ENCODE measurements around the gene CORIN. TPM values are rescaled to one million over a fixed set of nuclear protein-coding genes. Genes with fewer than 3 reads are reported as not detected.

The CORIN gene
- polyA plus RNA-seq, 4 donors, result 0.04 to 0.16 TPM; not detected in 2

DNA sequence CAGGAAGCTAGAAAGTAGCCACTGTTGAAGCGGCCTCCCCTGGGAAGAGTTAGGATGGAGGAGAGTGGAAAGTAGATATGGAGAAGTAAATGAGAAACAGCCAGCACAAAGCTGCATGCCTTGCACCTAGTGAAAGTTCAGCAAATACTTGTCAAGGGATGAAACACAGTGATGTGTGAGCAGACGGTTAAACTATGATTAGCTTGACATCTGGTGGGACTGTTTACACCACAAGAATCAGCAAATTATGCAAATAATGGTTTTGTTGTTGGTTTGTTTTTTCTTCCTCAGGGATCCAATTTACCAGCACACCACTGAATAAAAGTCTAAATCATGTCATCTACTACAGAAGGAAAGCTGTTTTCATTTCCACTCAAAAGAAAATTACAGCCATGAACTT is 87.1 kb downstream of the CORIN start:
- FAIRE-seq (no peak), DNase-seq (no peak)
- Histone ChIP-seq H3K27ac (ENCODE audit: low read depth in 1 of 3, low read length in 2 of 3) (no peak overlapping the region), H3K36me3 (ENCODE audit: control insufficient read depth in 3 of 3, insufficient read depth in 2 of 3, low read depth in 1 of 3, low read length in 3 of 3) (no peaks in the 10 kb centered on the region), H3K4me1 (ENCODE audit: control insufficient read depth in 3 of 3, insufficient read depth in 2 of 3, low read depth in 1 of 3, low read length in 2 of 3) (no peaks in the 10 kb centered on the region), H3K27me3 (ENCODE audit: control insufficient read depth in 3 of 3, insufficient read depth in 3 of 3, low read length in 3 of 3) (no peaks in the 10 kb centered on the region), H3K4me3 (ENCODE audit: low read depth in 1 of 3, low read length in 3 of 3) (no peak overlapping the region), H3K9me3 (ENCODE audit: control insufficient read depth in 2 of 2, insufficient read depth in 1 of 2, low read depth in 1 of 2, low read length in 1 of 2) (peaks cover 0 to 5% of the 10 kb centered on the region in 2 donors)
- WGBS, 3 donors, result 77% methylated on average over 2 of the region's 2 CpGs

DNA sequence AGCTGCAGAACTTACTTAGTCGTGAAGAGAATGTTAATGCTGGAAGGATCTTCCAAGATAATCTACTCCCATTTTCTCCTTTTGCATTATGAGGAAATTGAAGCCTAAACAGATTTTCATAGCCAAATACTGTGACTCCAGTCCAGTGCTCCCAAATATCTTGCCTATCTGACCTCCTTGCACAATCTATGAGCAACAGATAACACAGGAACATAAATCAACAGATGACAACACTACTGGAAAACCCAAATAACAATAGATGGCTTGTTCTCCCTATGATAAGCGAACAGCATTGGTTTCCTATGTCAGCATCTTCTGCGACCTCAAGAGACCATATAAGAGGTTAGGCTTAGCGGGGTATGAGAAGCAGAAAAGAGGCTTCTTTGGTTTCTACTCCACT is 88.0 kb downstream of the CORIN start:
- Histone ChIP-seq H3K27ac (ENCODE audit: low read depth in 1 of 3, low read length in 2 of 3) (no peak overlapping the region), H3K4me3 (ENCODE audit: low read depth in 1 of 3, low read length in 3 of 3) (no peak overlapping the region), H3K27me3 (ENCODE audit: control insufficient read depth in 3 of 3, insufficient read depth in 3 of 3, low read length in 3 of 3) (no peaks in the 10 kb centered on the region), H3K36me3 (ENCODE audit: control insufficient read depth in 3 of 3, insufficient read depth in 2 of 3, low read depth in 1 of 3, low read length in 3 of 3) (no peaks in the 10 kb centered on the region), H3K4me1 (ENCODE audit: control insufficient read depth in 3 of 3, insufficient read depth in 2 of 3, low read depth in 1 of 3, low read length in 2 of 3) (no peaks in the 10 kb centered on the region), H3K9me3 (ENCODE audit: control insufficient read depth in 2 of 2, insufficient read depth in 1 of 2, low read depth in 1 of 2, low read length in 1 of 2) (peaks cover 0 to 5% of the 10 kb centered on the region in 2 donors)
- DNase-seq (no peak), FAIRE-seq (no peak)
- 76 to 81% (median 76%) methylated on average over 4 of the region's 4 CpGs for WGBS, 3 donors

DNA sequence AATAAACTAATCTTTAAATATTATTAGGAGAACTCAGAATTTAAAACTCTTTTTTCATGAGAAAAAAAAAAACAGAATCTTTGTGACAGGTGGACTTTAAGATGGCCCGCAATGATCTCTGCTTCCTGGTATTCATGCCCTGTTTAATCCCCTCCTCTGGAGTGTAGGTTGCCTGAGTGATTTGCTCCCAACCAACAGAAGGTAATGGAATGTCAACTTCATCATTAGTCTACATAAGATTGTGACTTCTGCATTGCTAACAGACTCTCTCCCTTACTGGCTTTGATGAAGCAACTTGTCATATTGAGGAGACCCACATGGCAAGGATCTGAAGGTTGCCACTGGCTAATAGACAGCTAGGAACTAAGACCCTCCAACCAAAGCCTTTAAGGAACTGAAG is 88.8 kb downstream of the CORIN start:
- Histone ChIP-seq H3K4me1 (ENCODE audit: control insufficient read depth in 3 of 3, insufficient read depth in 2 of 3, low read depth in 1 of 3, low read length in 2 of 3) (no peaks in the 10 kb centered on the region), H3K4me3 (ENCODE audit: low read depth in 1 of 3, low read length in 3 of 3) (no peak overlapping the region), H3K27me3 (ENCODE audit: control insufficient read depth in 3 of 3, insufficient read depth in 3 of 3, low read length in 3 of 3) (no peaks in the 10 kb centered on the region), H3K9me3 (ENCODE audit: control insufficient read depth in 2 of 2, insufficient read depth in 1 of 2, low read depth in 1 of 2, low read length in 1 of 2) (peaks cover 0 to 5% of the 10 kb centered on the region in 2 donors), H3K27ac (ENCODE audit: low read depth in 1 of 3, low read length in 2 of 3) (no peak overlapping the region), H3K36me3 (ENCODE audit: control insufficient read depth in 3 of 3, insufficient read depth in 2 of 3, low read depth in 1 of 3, low read length in 3 of 3) (no peaks in the 10 kb centered on the region)
- DNase-seq (no peak), FAIRE-seq (no peak)
- 90 to 94% (median 90%) methylated on average over 1 of the region's 1 CpG for WGBS, 3 donors

DNA sequence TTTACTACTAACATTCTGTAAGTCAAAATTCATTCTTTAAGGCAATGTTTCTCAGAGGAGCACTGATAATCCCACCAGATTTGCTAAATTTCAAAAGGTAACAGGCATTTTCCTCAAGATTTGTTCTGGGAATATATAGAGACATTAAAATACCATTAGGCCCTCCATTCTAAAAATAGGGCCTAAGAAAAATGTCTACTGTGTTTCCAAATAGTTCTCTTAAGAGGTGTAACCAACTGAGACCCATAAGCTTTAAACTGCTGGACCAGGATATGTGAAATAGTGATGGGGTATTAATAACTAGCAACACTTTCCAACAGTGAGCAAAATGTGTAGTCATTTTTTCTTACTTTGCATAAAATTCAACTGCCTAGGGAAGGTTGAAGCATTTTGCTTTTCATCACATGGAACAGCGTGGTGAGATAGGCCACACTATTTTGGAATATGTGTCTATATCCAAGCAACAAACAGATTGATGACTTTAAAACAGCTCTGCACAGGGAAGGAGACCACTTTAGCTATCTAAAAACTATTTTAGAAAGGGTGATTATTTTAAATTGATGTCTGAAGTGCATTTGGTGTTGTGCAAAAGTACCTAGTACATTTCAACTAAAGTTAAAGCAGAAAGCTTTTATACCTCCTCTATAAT is 89.9 kb downstream of the CORIN start:
- H3K9me3 ChIP-seq (ENCODE audit: control insufficient read depth in 2 of 2, insufficient read depth in 1 of 2, low read depth in 1 of 2, low read length in 1 of 2), result peaks cover 0 to under 1% of the 10 kb centered on the region in 2 donors
- 89 to 93% (median 91%) methylated on average over 1 of the region's 1 CpG for WGBS, 3 donors

DNA sequence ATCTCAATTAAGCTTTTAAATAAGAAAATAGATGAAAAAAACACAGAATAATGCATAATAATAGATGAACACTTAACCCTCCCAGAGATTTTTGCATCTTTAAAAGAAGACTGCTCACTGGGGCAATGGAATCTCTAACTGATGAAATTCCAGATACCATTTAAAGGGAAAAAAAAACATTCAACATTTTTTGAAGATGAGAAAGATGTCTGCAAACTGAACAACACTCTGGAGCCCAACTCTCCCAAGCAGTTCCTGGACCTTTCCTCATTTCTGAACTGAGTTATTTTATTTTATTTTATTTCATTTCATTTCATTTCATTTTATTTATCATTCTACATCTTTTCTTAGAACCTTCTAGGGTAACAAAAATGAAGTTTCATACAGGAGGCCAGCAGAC is 90.7 kb downstream of the CORIN start:
- DNase-seq (no peak), FAIRE-seq (no peak)
- Histone ChIP-seq H3K36me3 (ENCODE audit: control insufficient read depth in 3 of 3, insufficient read depth in 2 of 3, low read depth in 1 of 3, low read length in 3 of 3) (no peaks in the 10 kb centered on the region), H3K27ac (ENCODE audit: low read depth in 1 of 3, low read length in 2 of 3) (no peak overlapping the region), H3K9me3 (ENCODE audit: control insufficient read depth in 2 of 2, insufficient read depth in 1 of 2, low read depth in 1 of 2, low read length in 1 of 2) (no peaks in the 10 kb centered on the region), H3K4me1 (ENCODE audit: control insufficient read depth in 3 of 3, insufficient read depth in 2 of 3, low read depth in 1 of 3, low read length in 2 of 3) (no peaks in the 10 kb centered on the region), H3K4me3 (ENCODE audit: low read depth in 1 of 3, low read length in 3 of 3) (no peak overlapping the region), H3K27me3 (ENCODE audit: control insufficient read depth in 3 of 3, insufficient read depth in 3 of 3, low read length in 3 of 3) (no peaks in the 10 kb centered on the region)

More for the DNA sequence above, 89.9 kb downstream of the CORIN start:
- Histone ChIP-seq H3K36me3 (ENCODE audit: control insufficient read depth in 3 of 3, insufficient read depth in 2 of 3, low read depth in 1 of 3, low read length in 3 of 3) (no peaks in the 10 kb centered on the region), H3K27me3 (ENCODE audit: control insufficient read depth in 3 of 3, insufficient read depth in 3 of 3, low read length in 3 of 3) (no peaks in the 10 kb centered on the region), H3K4me1 (ENCODE audit: control insufficient read depth in 3 of 3, insufficient read depth in 2 of 3, low read depth in 1 of 3, low read length in 2 of 3) (no peaks in the 10 kb centered on the region), H3K4me3 (ENCODE audit: low read depth in 1 of 3, low read length in 3 of 3) (no peak overlapping the region), H3K27ac (ENCODE audit: low read depth in 1 of 3, low read length in 2 of 3) (no peak overlapping the region)
- FAIRE-seq, result no peak
- no peak for DNase-seq

DNA sequence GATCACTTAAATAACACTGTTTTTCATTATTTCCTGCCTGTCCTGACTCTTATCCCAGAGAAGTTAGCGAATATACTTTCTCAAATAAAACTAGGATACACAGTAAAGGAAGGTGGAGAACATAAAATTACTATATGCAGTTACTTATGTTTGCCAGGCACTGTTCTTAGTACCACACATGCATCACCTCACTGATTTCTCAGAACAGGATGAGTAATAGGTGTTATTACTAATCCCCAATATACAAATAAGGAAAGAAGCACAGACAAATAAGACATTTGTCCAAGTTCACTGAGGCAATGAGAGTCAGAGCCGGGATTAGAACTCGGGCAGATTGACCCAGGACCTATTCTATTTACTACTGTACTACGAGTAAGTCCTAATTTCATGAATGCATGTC is 91.7 kb downstream of the CORIN start:
- Histone ChIP-seq H3K4me3 (ENCODE audit: low read depth in 1 of 3, low read length in 3 of 3) (no peak overlapping the region), H3K27ac (ENCODE audit: low read depth in 1 of 3, low read length in 2 of 3) (no peak overlapping the region), H3K4me1 (ENCODE audit: control insufficient read depth in 3 of 3, insufficient read depth in 2 of 3, low read depth in 1 of 3, low read length in 2 of 3) (no peaks in the 10 kb centered on the region), H3K9me3 (ENCODE audit: control insufficient read depth in 2 of 2, insufficient read depth in 1 of 2, low read depth in 1 of 2, low read length in 1 of 2) (no peaks in the 10 kb centered on the region), H3K27me3 (ENCODE audit: control insufficient read depth in 3 of 3, insufficient read depth in 3 of 3, low read length in 3 of 3) (no peaks in the 10 kb centered on the region), H3K36me3 (ENCODE audit: control insufficient read depth in 3 of 3, insufficient read depth in 2 of 3, low read depth in 1 of 3, low read length in 3 of 3) (no peaks in the 10 kb centered on the region)
- no peak for DNase-seq
- no peak for FAIRE-seq
- 82 to 88% (median 84%) methylated on average over 4 of the region's 4 CpGs for WGBS, 3 donors

DNA sequence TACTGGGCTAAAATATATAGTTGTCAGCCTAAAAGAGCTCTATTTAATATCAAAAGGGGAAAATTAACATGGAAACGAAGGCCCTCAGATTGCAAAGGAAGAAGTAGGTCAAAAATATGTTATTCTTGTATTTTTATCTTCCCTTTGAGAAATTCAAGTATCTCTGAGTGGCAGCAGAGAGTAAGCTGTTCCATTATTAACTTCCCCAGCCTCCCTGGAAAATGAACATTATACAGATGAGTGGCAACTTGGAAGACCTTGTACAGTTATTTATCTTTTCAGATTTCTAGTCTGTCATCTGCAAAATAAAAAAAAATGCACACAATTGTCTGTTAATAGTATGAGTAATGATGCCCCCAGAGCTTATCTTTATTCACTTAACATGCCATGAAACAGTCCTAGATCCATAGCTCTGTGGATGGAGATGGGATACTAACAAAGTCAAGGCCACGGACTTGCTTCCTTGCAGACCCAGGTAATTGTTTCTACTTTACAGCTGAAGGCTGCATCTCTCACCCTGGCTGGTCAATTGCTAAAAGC is 93.0 kb downstream of the CORIN start:
- DNase-seq, result no peak
- no peak for FAIRE-seq
- WGBS, 3 donors, result 52 to 75% (median 57%) methylated on average over 2 of the region's 2 CpGs

DNA sequence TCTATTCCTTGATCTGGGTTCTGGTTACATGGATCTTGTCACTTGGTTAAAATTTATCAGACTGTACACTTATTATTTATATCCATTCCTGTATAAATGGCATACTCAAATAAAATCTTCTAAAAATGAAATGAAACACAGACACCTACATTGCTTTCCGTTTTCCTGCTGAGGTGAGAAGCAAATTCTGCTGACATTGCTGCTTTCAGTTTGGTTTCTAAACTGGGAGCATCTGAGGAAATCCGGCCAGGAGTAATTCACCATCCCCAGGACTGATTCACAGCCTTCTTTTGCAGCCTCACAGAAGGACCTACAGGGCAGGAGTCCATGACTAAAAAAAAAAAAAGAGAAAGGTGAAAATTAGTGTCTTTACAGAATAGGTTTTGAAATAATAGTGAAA is 93.6 kb downstream of the CORIN start:
- no peak overlapping the region for H3K27ac ChIP-seq (ENCODE audit: low read depth in 1 of 3, low read length in 2 of 3)
- WGBS, 3 donors, result 38 to 63% (median 44%) methylated on average over 2 of the region's 2 CpGs
- H3K36me3 ChIP-seq (ENCODE audit: control insufficient read depth in 3 of 3, insufficient read depth in 2 of 3, low read depth in 1 of 3, low read length in 3 of 3), result no peaks in the 10 kb centered on the region
- H3K27me3 ChIP-seq (ENCODE audit: control insufficient read depth in 3 of 3, insufficient read depth in 3 of 3, low read length in 3 of 3), result no peaks in the 10 kb centered on the region
- H3K4me3 ChIP-seq (ENCODE audit: low read depth in 1 of 3, low read length in 3 of 3), result no peak overlapping the region
- no peak for FAIRE-seq
- no peaks in the 10 kb centered on the region for H3K9me3 ChIP-seq (ENCODE audit: control insufficient read depth in 2 of 2, insufficient read depth in 1 of 2, low read depth in 1 of 2, low read length in 1 of 2)
- H3K4me1 ChIP-seq (ENCODE audit: control insufficient read depth in 3 of 3, insufficient read depth in 2 of 3, low read depth in 1 of 3, low read length in 2 of 3), result no peaks in the 10 kb centered on the region
- DNase-seq, result no peak

More for the DNA sequence above, 93.0 kb downstream of the CORIN start:
- Histone ChIP-seq H3K36me3 (ENCODE audit: control insufficient read depth in 3 of 3, insufficient read depth in 2 of 3, low read depth in 1 of 3, low read length in 3 of 3) (no peaks in the 10 kb centered on the region), H3K27me3 (ENCODE audit: control insufficient read depth in 3 of 3, insufficient read depth in 3 of 3, low read length in 3 of 3) (no peaks in the 10 kb centered on the region), H3K4me3 (ENCODE audit: low read depth in 1 of 3, low read length in 3 of 3) (no peak overlapping the region), H3K27ac (ENCODE audit: low read depth in 1 of 3, low read length in 2 of 3) (no peak overlapping the region), H3K4me1 (ENCODE audit: control insufficient read depth in 3 of 3, insufficient read depth in 2 of 3, low read depth in 1 of 3, low read length in 2 of 3) (no peaks in the 10 kb centered on the region), H3K9me3 (ENCODE audit: control insufficient read depth in 2 of 2, insufficient read depth in 1 of 2, low read depth in 1 of 2, low read length in 1 of 2) (no peaks in the 10 kb centered on the region)

DNA sequence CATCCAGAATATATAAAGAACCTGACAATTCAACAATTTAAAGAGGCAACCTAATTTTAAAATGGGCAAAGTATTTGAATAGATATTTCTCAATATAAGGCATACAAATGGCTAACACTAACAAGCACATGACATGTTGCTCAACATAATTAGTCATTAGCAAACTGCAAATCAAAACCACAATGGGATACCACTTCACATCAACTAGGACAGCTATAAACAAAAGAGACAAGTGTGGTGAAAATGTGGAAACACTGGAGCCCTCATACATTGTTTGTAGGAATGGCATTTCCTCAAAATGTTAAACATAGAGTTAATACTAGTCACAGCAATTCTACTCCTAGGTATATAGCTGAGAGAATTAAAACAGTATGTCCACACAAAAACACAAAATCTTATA is 96.7 kb downstream of the CORIN start:
- no peak for FAIRE-seq

More for the DNA sequence above, 96.7 kb downstream of the CORIN start:
- Histone ChIP-seq H3K4me1 (ENCODE audit: control insufficient read depth in 3 of 3, insufficient read depth in 2 of 3, low read depth in 1 of 3, low read length in 2 of 3) (no peaks in the 10 kb centered on the region), H3K36me3 (ENCODE audit: control insufficient read depth in 3 of 3, insufficient read depth in 2 of 3, low read depth in 1 of 3, low read length in 3 of 3) (no peaks in the 10 kb centered on the region), H3K9me3 (ENCODE audit: control insufficient read depth in 2 of 2, insufficient read depth in 1 of 2, low read depth in 1 of 2, low read length in 1 of 2) (no peaks in the 10 kb centered on the region), H3K4me3 (ENCODE audit: low read depth in 1 of 3, low read length in 3 of 3) (no peak overlapping the region), H3K27me3 (ENCODE audit: control insufficient read depth in 3 of 3, insufficient read depth in 3 of 3, low read length in 3 of 3) (no peaks in the 10 kb centered on the region), H3K27ac (ENCODE audit: low read depth in 1 of 3, low read length in 2 of 3) (no peak overlapping the region)
- DNase-seq, result no peak
